Measurements from ENCODE around the gene KCND1.
A peak's percentile ranks its signal among the peaks of the same experiment; 100 is the strongest.

Gene KCND1

DNA sequence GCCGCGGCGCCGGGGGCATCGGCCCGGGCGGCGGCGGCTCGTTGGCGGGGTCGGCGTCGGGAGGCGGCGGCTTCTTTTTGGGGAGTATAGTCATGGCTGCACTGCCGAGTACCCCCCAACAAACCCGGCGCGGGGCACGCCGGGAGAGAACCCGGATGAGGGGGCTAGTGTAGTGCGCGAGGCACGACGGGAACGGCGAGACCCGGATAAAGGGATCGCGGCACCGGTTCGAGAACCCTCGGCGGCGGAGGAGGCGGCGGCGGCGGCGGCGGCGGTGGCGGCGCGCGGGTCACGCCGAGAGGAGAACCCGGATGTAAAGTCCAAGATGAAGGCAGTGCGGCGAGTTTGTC, 14.2 kb downstream of the KCND1 start, which contains the start of gene OTUD5:
Gene OTUD5, minus strand, starts transcription at position 131 of the 350 bp plus-strand sequence. Its CDS starts 37 bp downstream, at position 94.
- no peak for DNase-seq (ENCODE audit: low spot score)
- Histone ChIP-seq H3K4me3 (peak within 1 kb of the TSS; percentile 84), H3K27ac (peak within 1 kb of the TSS; percentile 84 to 95)
- TF ChIP-seq CTCF (IDR thresholded peaks at IDR 0.05) = no peak

GRCh38 chrX:48956728-48957414, 14.8 kb downstream of the KCND1 start:
- no peak for DNase-seq (ENCODE audit: low spot score)
- no peak for TF ChIP-seq CTCF (IDR thresholded peaks at IDR 0.05)
- peak overlapping the region; percentile 84 to 95 for H3K27ac ChIP-seq
- H3K4me3 ChIP-seq = peak overlapping the region; percentile 84

DNA sequence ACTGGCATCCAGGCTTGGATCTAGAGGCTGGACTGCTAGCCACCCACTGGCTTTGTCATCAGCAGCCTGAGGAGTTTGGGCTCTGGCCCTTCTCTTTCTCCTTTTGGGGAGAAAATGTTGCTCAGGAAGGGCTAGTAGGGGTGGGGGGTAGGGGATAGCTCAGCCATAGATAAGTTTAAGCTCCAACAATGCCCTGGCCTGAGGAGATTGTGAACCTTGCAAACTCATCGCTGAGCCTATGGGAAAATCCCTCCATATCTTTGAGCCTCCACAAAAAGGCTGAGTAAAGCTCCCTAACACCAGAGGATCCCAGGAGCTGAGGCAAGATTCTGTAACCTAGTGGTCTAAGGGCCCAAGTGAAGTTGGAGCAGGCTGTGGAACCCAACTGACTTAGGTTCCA, 23.1 kb downstream of the KCND1 start:
- Histone ChIP-seq H3K27ac (no peak overlapping the region), H3K4me3 (no peak overlapping the region)
- no peak for TF ChIP-seq CTCF (IDR thresholded peaks at IDR 0.05)
- no peak for DNase-seq (ENCODE audit: low spot score)

GRCh38 chrX:48945517-48946348, 25.9 kb downstream of the KCND1 start:
- TF ChIP-seq CTCF (IDR thresholded peaks at IDR 0.05) = peak; percentile 28
- H3K27ac ChIP-seq = no peak overlapping the region
- DNase-seq (ENCODE audit: low spot score) = no peak
- no peak overlapping the region for H3K4me3 ChIP-seq

- DNase-seq (ENCODE audit: low spot score) = no peak
- H3K4me3 ChIP-seq = no peak overlapping the region
- no peak for TF ChIP-seq CTCF (IDR thresholded peaks at IDR 0.05)
- no peak overlapping the region for H3K27ac ChIP-seq
Measured at GRCh38 chrX:48942895-48943294, 28.7 kb downstream of the KCND1 start.

- no peak for DNase-seq (ENCODE audit: low spot score)
- H3K4me3 ChIP-seq = no peak overlapping the region
- no peak overlapping the region for H3K27ac ChIP-seq
- no peak for TF ChIP-seq CTCF (IDR thresholded peaks at IDR 0.05)
Measured at GRCh38 chrX:48940404-48940955, 31.2 kb downstream of the KCND1 start.
